HG03521 (cell line): ENCODE data around the gene SCN1A.

Experiments
- ATAC-seq: cut with Tn5 transposase; IDR thresholded peaks from one replicate; pipeline ENCODE4 v1.9.1; 2021; ENCODE audit warnings: mild to moderate bottlenecking, moderate library complexity; ENCODE audit not compliant: unreplicated experiment

SCN1A gene

DNA sequence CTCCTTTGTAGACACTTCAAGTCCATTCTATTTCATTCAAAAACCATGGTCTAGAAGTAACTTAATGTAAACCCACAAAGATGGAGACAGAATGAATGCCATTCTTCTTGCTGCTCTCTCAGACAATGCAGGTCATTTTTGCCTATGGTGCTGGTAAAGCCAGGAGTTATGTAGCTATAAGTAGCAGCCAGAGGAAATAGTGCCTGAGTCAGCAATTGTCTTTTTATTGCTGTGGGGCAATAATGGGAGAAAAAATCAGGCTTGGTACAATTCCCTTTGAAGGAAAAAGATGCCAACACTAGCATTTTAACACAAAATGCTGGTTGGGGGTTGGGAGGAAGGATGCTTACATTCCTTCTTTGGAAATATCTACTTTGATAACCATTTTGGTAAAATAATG is 43.5 kb downstream of the SCN1A start:
- ATAC-seq = no peak

GRCh38 chr2:166082736-166083135 is 45.1 kb downstream of the SCN1A start:
- ATAC-seq = no peak

DNA sequence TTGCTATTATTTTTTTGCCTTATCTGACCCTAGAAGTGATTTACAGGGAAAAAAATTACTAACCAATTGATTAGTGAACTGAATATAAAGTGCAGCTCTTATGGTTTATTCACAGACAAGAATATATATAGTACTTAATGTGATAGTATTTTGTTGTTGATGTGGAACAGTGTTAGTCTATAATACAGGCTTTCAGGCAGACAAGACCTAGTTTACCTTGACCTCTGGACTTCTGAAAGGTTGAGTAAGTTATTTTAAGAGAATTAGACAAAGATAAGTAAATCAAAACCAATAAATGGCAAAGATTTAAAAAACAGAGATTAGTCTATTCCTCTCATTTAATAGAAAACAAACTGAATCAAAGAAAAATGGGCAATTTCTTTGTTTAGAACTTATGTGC is 46.0 kb downstream of the SCN1A start:
- no peak for ATAC-seq

DNA sequence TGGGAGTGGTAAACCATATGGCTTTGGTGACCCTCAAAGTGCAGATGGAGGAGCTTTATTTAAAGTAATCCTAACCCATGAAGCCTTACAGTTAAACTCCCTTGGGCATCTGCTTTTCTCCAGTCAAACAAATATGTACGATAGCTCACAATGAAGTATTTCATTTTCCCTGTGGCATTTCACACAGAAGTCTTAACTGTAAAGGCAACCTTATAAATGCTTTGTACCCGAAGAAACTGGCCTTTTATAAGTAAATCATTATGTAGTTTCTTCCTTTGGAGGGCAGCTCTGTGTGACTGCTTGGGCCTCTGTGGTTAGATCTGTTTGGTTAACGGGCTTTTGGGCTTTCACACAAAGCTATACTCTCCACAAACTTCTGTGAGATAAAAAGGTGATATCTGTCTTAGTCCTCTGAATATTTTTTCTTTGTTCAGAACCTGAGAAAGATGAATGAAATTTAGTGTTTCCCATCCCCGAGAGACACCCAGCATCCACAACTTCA is 46.6 kb downstream of the SCN1A start:
- ATAC-seq = no peak

- ATAC-seq = no peak
Measured at GRCh38 chr2:166074430-166074829, 53.4 kb downstream of the SCN1A start.

DNA sequence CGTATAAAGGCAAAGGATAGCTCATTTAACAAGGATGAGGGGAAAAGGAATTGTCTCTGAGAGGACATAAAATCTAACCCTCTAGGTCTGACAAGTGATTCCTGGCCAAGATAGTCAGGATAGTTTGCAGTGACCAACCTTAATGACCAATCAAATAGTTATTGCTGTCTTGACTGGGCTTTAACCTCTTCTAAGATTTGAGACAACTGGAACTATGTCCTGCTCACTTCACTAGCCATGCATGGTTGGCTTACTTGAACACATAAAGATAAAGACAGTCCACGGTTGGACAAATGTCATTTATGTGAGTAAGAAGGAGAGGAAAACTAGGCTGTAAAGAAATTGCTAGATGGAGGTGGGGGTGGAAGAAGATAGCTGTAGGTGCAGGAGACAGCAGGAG is 53.8 kb downstream of the SCN1A start:
- ATAC-seq = no peak

DNA sequence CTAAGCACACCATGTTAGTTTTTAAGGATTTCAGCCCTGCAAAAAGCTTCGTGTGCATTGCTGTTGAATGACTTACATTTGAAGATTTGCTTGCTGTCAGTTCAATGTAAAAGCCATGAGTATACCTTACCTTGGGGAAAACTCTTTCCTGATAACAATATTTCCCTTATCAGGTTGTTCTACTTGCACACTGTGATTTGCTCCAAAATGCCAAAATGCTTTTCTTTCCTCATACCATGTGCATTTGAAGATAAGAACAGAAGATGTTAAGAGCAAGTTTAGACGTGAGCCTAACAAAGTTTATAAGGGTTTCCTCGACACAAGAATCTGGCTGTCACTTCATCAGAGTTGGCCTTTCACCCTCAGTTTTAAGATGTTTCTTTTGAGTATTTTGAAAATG is 57.6 kb downstream of the SCN1A start:
- ATAC-seq = no peak

GRCh38 chr2:166068981-166069380 is 58.8 kb downstream of the SCN1A start:
- no peak for ATAC-seq

- no peak for ATAC-seq
Measured at GRCh38 chr2:166067229-166067628, 60.6 kb downstream of the SCN1A start.

DNA sequence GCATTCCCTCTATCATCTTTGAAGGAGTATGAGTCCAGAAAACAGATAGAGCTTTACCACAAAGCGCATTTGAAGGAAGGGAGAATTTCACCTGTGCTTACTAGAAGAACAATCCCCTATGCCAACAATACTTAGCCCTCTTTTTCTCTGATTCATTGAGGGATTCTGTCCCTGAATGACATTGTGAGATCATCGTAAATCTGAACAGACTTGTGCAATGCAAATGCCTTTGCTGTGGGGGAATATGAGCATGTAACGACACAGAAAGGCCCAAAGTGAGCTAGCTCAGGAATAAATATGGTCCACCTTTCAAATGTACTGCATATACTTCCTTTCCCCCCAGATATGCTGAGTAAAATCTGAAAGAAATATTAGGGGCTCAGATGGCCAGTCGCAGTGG is 67.6 kb downstream of the SCN1A start:
- ATAC-seq = no peak

- ATAC-seq = no peak
Measured at GRCh38 chr2:166057370-166058164, 70.3 kb downstream of the SCN1A start.

DNA sequence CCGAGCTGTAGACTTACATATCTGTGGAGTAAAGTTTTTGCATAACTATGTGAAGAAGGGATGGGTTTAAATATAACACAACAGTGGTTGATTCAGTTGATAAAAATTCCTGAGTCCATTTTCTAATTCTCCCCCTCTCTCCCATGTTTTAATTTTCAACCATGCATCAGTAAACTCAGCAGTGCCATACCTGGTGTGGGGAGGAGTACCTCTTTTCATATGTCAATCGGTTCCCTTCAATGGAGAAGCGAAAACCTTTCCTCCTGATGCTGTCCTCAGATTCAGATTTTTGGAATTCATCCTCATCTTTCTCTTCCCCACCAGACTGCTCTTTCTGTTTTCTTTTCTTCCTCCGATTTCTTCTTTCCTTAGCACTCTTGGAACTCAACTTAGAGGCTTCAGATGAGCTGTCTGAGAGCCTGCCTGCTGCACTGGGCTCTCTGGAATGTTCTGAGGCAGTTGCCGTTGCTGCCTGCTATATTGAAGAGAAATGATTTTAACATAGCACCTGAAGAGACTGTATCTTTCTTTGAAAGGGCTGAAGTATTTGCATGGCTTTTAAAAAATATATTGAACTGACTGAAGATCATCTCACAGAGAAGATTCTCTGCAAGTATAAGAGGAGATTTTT is 82.9 kb downstream of the SCN1A start:
- no peak for ATAC-seq

DNA sequence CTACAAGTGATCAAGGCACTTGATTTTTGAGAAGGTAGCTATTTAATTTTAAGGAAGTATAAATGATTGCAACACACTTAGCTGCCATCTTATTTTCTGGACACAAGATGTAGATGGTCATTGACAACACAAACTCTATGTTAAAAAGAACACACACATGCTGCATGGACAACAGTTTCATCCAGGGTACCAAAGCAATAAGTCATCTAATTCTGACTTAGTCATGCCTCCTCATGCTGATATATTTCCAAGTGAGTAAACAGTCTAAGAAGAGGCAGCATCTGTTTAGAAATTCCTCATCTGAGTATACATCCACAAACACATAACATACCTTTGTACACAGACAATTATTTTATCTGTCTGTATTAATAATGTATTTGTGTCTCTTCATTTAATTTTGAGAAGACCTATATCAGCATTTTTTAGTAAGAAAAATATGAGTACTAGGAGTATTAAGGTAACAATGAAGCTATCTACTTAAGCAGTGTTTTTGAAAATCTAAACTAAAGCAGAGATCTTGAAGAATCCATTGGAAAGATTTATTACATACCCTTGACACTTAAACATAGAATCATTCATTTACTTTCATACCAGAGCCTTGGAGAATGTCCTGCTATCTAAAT is 84.9 kb downstream of the SCN1A start:
- ATAC-seq = no peak

GRCh38 chr2:166042356-166042755 is 85.5 kb downstream of the SCN1A start:
- ATAC-seq = no peak

- ATAC-seq = no peak
Measured at GRCh38 chr2:166041613-166042012, 86.2 kb downstream of the SCN1A start.

DNA sequence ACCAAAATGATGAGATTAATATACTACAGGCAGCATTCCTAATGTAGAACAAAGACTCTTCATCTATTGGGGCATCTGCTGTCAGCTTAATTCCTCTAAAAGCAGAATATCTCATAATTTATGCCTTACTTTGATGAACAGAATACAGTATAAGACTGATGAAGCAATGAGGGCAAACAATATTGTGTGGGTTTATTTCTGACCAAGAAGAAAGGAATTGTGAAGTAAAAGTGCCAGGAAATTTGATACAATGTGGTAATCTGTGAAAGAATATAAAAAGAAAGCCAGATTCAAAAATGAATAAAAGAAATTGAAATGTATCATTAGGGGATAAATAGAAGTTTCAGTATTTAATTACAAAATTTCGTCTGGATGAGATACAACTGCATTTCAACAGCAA is 95.5 kb downstream of the SCN1A start:
- ATAC-seq = no peak

- ATAC-seq = no peak
Measured at GRCh38 chr2:166031054-166031453, 96.8 kb downstream of the SCN1A start.

- ATAC-seq = no peak
Measured at GRCh38 chr2:166025313-166025712, 102.5 kb downstream of the SCN1A start.

GRCh38 chr2:166017208-166017607 is 110.6 kb downstream of the SCN1A start:
- no peak for ATAC-seq

- no peak for ATAC-seq
Measured at GRCh38 chr2:166013878-166014277, 113.9 kb downstream of the SCN1A start.

DNA sequence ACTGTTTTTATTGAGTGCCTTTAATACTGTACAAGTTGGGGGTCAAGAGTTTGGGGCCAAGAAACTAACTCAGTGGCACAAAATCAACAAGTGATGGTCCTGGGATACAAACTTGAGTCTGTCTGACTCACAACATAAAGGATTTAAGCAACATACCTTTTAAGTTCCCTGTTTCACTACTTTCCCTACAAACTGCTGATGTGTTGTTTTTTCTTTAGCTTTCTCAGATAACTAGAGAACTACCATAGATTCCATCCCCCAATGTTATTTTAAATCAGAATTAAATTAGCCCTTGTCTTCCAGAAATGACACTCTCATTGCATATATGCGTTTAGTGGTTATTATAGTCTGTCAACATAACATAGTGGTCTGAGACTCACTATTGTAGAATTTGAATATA is 116.2 kb downstream of the SCN1A start:
- no peak for ATAC-seq

GRCh38 chr2:166000401-166000800 is 127.4 kb downstream of the SCN1A start:
- no peak for ATAC-seq
